GM13977 (cell line): Measurements from ENCODE around the gene NCKIPSD.

Experiments used
- DNase-seq: peaks from one replicate; pipeline ENCODE4 v3.0.0; 2012; ENCODE audit warnings: low spot score
- CTCF ChIP-seq: IDR thresholded peaks from 2 replicates; pipeline ENCODE4 v1.5.1; 2012; ENCODE audit warnings: mild to moderate bottlenecking, control low read depth; ENCODE audit not compliant: insufficient read depth; ENCODE audit errors: extremely low read depth, missing control alignments
- in situ Hi-C: fragments of 300-500 bp; cut with MboI; formaldehyde crosslinking; loops from one replicate; pipeline ENCODE4 v1.12.0; 2022; ENCODE audit warnings: low sequenced_read_pairs, low pct_unique_long_range_greater_than_20kb, mixed read lengths, inconsistent platforms; ENCODE audit not compliant: unreplicated experiment

NCKIPSD gene

GRCh38 chr3:48679411-48680391, 6.0 kb downstream of the NCKIPSD start:
- in situ Hi-C loops = no loop called here
- no peak for TF ChIP-seq CTCF
- DNase-seq = no peak

- TF ChIP-seq CTCF = no peak
- no peak for DNase-seq
- in situ Hi-C loops = no loop called here
Observed at GRCh38 chr3:48678566-48679380, 6.9 kb downstream of the NCKIPSD start.

- DNase-seq = no peak
- in situ Hi-C loops = no loop called here
- TF ChIP-seq CTCF = no peak
Observed at GRCh38 chr3:48678056-48678455, 7.7 kb downstream of the NCKIPSD start.

- no peak for DNase-seq
- in situ Hi-C loops = no loop called here
- no peak for TF ChIP-seq CTCF
Observed at GRCh38 chr3:48674505-48674904, 11.2 kb downstream of the NCKIPSD start.

- TF ChIP-seq CTCF = no peak
- no peak for DNase-seq
- in situ Hi-C loops = no loop called here
Observed at GRCh38 chr3:48672522-48672921, 13.2 kb downstream of the NCKIPSD start.

- in situ Hi-C loops = no loop called here
- no peak for DNase-seq
- TF ChIP-seq CTCF = no peak
Observed at GRCh38 chr3:48664929-48665328, 20.8 kb downstream of the NCKIPSD start.
